Adipocyte (in vitro differentiated cells): ENCODE results near the gene PTGER1.

Experiments used
- DNase-seq: peaks from one replicate; pipeline ENCODE4 v3.0.0-alpha.2; 2015; ENCODE audit warnings: low read depth
- H3K27me3 ChIP-seq: replicated peaks from 2 replicates; pipeline ENCODE4 v1.7.0; 2013; ENCODE audit warnings: mild to moderate bottlenecking, low read length, moderate library complexity; ENCODE audit not compliant: control insufficient read depth, insufficient read depth
- H3K36me3 ChIP-seq: 2 replicates; pipeline ENCODE4 v1.7.0; 2013; ENCODE audit warnings: low read length, mild to moderate bottlenecking, moderate library complexity; ENCODE audit not compliant: control insufficient read depth, insufficient read depth, severe bottlenecking
- H3K4me1 ChIP-seq: 2 replicates; pipeline ENCODE4 v1.7.0; 2013; ENCODE audit warnings: mild to moderate bottlenecking, low read length, moderate library complexity; ENCODE audit not compliant: control insufficient read depth, insufficient read depth
- H3K4me3 ChIP-seq: 2 replicates; pipeline ENCODE4 v1.7.0; 2013; ENCODE audit warnings: mild to moderate bottlenecking, low read length, moderate library complexity
- H3K9ac ChIP-seq: 2 replicates; pipeline ENCODE4 v1.7.0; 2013; ENCODE audit warnings: mild to moderate bottlenecking, low read length, moderate library complexity
- H3K9me3 ChIP-seq: 2 replicates; pipeline ENCODE4 v1.7.0; 2013; ENCODE audit warnings: mild to moderate bottlenecking, low read length, moderate library complexity; ENCODE audit not compliant: control insufficient read depth

PTGER1 gene

DNA sequence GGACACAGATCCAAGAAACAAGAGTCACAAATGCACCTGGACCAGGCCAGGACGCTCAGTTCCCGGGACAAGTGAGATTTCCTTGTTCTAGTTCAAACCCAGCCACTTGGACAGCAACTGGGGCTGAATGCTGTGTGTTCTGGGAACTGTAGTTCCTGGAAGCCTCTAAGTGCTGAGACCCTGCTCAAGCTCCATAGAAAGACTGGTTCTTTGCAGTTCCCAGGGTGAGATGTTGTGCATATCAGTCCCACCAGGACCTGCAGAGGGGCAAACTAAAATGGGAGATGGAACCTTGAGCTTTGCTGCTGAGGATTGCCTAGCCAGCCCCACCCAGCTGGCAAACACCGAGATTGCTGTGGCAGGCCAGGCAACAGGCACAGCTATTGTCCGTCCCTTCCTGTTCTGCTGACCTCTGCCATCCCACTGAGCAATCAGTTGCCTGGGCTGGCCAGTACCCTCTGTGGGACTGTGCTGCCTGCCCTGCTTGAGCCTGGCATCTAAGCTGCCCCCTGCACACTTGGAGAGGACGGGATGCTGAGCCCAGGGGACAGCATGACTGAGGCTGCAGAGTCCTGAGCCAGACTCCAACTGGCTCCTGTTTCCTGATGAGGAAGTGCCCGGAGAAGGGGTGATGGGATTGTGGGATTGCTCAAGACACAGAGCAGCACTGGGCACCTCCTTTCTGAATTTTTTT lies 22.2 kb upstream of the PTGER1 start:
- H3K4me1 ChIP-seq = peaks cover 30% of the 10 kb centered on the region
- peak overlapping the region; percentile 36 for H3K4me3 ChIP-seq
- H3K9ac ChIP-seq = peak overlapping the region; percentile 31
- DNase-seq = no peak
- H3K36me3 ChIP-seq = peaks cover 5% of the 10 kb centered on the region
- H3K9me3 ChIP-seq = no peaks in the 10 kb centered on the region
- no peaks in the 10 kb centered on the region for H3K27me3 ChIP-seq

DNA sequence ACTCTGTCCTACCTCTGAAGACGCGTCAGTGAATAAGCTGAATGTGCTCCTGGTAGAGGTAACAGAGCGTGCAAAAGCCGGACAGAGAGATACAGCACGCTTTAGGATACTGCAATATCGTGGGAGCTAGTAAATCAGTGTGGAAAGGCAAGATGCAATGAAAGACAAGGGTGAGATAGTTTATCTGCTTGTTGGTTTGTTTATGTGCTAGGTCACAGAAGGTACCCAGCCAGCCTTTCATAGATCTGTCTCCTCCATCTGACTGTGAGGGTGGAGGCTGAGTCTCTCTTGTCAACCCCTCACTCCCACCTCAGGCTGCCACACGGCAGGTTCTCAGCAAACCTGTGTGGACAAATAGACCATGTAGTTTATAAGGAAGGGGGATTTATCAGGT lies 21.7 kb upstream of the PTGER1 start:
- Histone ChIP-seq H3K36me3 (peaks cover 5% of the 10 kb centered on the region), H3K4me1 (peaks cover 26% of the 10 kb centered on the region), H3K9ac (peak overlapping the region; percentile 31), H3K27me3 (no peaks in the 10 kb centered on the region), H3K9me3 (no peaks in the 10 kb centered on the region), H3K4me3 (peak overlapping the region; percentile 71)
- no peak for DNase-seq

DNA sequence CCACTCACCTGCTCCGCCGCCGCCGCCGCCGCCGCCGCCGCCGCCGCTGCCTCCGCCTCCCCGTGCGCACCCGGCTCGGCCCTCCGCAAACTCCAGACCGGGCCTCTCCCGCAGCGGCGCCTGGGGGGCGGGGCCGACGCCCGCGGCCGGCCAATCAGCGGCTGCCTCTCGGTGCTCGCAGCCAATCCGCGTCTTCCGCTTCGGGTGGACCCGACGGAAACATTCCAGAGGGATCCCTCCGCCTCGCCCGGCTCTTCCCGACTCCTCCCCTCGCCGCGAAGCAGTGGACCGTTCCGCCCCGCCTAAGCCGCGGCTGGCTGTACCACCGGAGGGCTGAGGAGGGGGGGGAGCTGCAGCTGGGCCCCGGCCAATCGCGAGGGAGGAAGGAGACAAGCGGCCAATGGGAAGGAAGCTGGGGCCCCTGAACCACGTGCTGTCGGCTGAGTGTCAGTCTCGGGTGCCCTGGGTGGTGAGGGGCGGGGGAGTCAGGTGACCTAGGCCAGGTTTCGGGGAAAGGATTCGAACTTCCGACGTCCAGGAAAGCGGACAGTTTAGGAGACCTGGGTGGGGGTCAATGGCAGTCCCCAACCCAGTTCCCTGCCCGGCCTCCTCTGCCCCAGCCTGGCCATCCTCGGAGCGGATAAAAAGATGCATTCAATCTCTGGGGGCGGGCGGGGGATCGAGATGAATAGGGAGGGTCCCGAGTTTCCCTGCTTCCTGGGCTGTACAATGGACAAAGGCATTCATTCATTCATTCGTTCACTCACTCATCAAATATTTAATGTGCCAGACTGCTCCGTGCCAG lies 21.1 kb upstream of the PTGER1 start, which contains the start of gene GIPC1:
TSS of gene GIPC1 (minus strand) at position 99 of the 805 bp plus-strand sequence. CDS start 13,151 bp downstream, outside the sequence.
- Histone ChIP-seq H3K9me3 (no peaks in the 10 kb centered on the region), H3K27me3 (no peaks in the 10 kb centered on the region), H3K9ac (peak within 1 kb of the TSS; percentile 88), H3K4me1 (peaks cover 26% of the 10 kb centered on the region), H3K36me3 (peaks cover 7% of the 10 kb centered on the region), H3K4me3 (peak within 1 kb of the TSS; percentile 91)
- peak; percentile 99 for DNase-seq

DNA sequence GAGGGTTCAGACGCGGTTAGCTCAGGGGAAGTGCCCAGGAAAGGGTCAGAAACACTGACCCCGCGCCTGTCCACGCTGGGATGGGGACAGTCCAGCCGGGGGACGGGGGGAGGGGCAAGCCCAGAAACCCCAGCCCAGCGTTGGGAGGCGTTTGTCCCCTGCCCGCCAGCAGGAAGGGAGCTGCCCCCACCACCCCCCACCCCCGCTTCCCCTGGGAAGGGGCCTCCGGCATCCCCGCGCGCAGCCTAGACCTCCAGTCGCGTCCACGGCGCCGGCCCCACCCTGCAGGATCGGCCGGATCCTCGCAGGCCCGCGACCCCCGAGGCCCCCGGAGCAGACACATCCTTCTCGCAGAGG lies 20.5 kb upstream of the PTGER1 start:
- Histone ChIP-seq H3K4me1 (peaks cover 26% of the 10 kb centered on the region), H3K9me3 (no peaks in the 10 kb centered on the region), H3K27me3 (no peaks in the 10 kb centered on the region), H3K9ac (peak overlapping the region; percentile 88), H3K36me3 (peaks cover 10% of the 10 kb centered on the region), H3K4me3 (peak overlapping the region; percentile 91)
- no peak for DNase-seq

DNA sequence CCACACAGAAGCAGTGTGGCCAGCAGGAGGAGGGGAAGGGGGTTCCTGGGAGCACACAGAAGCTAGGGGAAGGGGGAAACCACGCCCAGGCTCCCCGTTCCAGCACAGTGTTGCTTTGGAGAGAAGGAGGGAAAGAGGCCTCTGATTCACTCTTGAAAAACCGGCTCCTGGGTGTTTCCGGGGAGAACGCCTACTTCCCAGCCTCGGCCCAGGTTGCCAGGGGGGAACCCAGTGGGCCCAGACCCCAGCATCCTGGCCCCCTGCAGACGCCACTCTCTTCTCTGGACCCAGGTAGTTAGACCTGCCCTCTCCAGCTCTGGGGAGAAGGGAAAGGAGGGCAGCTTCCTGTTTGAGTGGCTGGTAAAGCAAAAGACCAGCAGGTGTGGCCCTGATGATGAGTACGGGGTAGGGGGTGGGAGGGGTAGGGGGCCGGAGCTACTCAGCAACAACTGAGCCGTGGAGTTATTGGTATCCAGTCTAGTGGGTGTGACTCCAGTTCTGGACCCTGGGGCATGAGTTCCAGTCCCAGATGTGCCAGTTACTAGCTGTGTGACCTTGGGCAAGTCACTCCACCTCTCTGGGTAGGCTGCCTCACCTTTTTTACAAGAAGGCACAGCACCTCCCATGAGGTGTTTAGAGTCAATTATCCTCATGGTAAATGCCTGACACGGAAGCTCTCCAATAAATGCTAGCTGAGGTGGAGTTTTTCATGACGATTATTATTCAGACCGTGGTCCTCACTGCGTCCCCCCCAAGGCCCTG lies 19.9 kb upstream of the PTGER1 start:
- Histone ChIP-seq H3K9ac (peak overlapping the region; percentile 88), H3K27me3 (no peaks in the 10 kb centered on the region), H3K4me1 (peaks cover 26% of the 10 kb centered on the region), H3K9me3 (no peaks in the 10 kb centered on the region), H3K4me3 (peak overlapping the region; percentile 91), H3K36me3 (peaks cover 13% of the 10 kb centered on the region)
- no peak for DNase-seq

DNA sequence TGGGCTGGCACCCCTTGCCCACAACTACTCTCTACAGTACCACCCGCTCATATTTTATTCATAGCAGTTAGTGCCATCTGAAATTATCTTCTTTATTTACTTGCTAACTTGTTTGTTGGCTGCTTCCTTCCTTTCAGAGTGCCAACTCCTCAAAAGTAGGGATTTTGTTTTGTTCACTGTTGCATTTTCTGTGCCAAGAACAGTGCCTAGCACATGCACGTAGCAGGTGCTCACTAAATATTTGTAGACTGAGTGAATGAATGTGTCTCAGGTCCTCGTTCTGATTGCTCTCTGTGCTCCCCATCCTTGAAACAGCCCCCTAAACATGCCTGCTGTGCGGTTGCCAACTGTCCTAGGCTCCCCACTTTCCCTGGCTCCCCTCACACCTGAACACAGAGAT lies 19.3 kb upstream of the PTGER1 start:
- Histone ChIP-seq H3K9ac (peak overlapping the region; percentile 88), H3K9me3 (no peaks in the 10 kb centered on the region), H3K36me3 (peaks cover 20% of the 10 kb centered on the region), H3K4me1 (peaks cover 26% of the 10 kb centered on the region), H3K4me3 (peak overlapping the region; percentile 91), H3K27me3 (no peaks in the 10 kb centered on the region)
- DNase-seq = no peak

DNA sequence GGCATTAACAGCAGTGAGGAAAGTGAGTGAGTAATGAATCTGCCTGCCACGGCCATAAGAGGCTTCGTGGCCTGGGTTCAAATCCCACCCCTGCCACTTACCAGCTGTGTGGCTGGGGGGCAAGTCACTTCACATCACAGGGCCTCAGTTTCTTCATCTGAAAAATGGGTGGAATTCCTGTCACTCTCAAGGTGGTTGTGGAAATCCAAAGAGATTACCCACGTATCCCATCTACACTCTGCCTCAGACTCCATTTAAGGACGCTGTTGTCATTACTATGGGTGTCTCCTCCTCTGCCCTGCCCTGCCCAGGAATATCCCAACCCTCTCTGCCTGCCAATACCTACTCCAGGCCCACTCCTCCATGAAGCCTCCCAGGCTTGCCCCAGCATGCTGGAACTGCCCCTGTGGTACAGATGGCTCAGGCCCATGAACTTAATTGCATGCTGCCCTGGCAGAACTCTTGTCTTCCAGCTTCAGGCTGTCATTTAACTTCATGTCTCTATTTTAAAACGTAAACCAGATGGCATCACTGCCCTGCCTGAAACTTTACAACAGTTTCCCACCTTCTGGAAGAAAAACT lies 17.7 kb upstream of the PTGER1 start:
- Histone ChIP-seq H3K36me3 (peaks cover 35% of the 10 kb centered on the region), H3K4me1 (peaks cover 23% of the 10 kb centered on the region), H3K9me3 (no peaks in the 10 kb centered on the region), H3K9ac (no peak overlapping the region), H3K27me3 (no peaks in the 10 kb centered on the region), H3K4me3 (no peak overlapping the region)
- no peak for DNase-seq

DNA sequence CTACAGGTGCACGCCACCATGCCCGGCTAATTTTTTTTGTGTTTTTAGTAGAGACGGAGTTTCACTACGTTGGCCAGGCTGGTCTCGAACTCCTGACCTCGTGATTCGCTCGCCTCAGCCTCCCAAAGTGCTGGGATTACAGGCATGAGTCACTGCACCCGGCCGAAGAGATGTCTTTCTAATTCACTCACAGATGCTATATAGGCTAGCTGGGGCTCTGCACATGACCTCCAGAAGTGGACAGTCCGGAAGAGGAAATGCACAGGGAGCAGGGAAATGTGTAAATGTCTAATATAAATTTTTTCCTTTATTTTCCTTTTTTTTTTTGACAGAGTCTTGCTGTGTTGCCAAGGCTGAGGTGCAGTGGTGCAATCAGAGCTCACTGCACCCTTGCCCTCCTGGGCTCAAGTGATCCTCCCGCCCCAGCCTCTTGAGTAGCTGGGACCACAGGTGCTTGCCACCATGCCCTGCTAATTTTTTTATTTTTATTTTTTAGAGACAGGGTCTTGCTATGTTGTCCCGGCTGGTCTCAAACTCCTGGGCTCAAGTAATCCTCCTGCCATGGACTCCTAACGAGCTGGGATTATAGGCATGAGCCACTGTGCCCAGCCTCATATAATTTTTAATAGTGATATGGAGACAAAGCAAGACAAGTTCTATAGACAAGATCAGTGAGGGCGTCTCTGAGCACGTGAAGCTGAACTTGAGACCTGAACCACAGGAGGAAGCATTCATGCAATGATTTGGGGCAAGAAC lies 12.4 kb upstream of the PTGER1 start:
- Histone ChIP-seq H3K4me1 (peaks cover 6% of the 10 kb centered on the region), H3K36me3 (peaks cover 32% of the 10 kb centered on the region), H3K9me3 (no peaks in the 10 kb centered on the region), H3K4me3 (no peak overlapping the region), H3K27me3 (no peaks in the 10 kb centered on the region), H3K9ac (no peak overlapping the region)
- DNase-seq = no peak

DNA sequence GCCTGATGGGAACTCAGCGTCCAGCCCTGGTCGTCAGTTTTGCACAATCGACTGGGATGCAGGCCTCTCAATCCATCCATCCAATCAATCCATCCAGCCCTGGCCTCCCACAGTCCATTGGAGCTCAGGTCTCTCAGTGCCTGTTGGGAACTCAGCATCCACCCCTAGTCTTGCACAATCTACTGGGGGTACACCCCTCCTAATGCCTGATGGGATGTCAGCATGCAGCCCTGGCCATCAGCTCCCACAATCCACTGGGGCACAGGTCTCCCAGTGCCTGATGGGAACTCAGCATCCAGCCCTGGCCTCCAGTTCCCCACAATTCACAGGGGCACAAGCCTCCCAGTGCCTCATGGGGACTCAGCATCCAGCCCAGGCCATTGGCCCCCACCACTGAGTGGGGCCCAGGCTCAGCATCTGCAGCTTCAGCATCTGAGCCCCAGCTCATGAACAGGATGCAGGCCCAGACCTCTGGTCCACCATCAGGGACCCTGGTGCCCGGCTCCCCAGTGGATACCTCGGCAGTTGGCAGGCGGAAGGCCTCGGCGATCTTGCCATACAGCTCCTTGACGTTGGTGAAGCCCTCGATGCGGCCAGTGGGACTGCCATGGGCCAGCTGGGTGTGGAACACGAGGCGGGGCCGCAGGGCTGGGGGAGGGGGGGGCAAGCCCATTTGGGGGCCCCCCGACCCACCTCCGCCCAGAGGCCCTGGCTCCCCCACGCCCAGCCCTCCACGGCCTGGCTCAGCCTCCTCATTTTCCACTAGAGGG lies 7.2 kb upstream of the PTGER1 start:
- peaks cover 31% of the 10 kb centered on the region for H3K36me3 ChIP-seq

DNA sequence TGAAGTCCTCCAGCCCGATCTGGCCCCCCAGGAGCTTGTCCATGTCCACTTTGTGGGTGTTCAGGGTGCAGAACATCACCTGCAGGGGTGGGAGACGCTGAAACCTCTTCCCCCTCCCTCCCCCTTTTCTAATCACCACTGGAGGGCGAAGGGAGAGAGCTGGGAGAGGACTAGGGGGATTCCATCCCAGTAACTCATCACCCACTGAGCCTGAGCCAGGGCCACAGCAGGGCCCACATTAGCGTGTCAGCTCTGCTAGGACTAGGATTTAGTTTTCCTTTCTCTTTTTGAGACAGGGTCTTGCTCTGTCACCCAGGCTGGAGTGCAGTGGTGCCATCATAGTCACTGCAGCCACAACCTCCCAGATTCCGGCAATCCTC lies 5.5 kb upstream of the PTGER1 start:
- Histone ChIP-seq H3K4me3 (no peak overlapping the region), H3K27me3 (no peaks in the 10 kb centered on the region), H3K9ac (no peak overlapping the region), H3K36me3 (peaks cover 31% of the 10 kb centered on the region), H3K4me1 (peaks cover 11% of the 10 kb centered on the region), H3K9me3 (no peaks in the 10 kb centered on the region)
- DNase-seq = no peak

More for the DNA sequence above, 7.2 kb upstream of the PTGER1 start:
- H3K9me3 ChIP-seq = no peaks in the 10 kb centered on the region
- H3K27me3 ChIP-seq = no peaks in the 10 kb centered on the region
- no peak overlapping the region for H3K9ac ChIP-seq
- H3K4me3 ChIP-seq = no peak overlapping the region
- no peak for DNase-seq
- peaks cover 7% of the 10 kb centered on the region for H3K4me1 ChIP-seq
